ENCODE data around the gene CORO7. TPM values are rescaled to one million over a fixed set of nuclear protein-coding genes. Genes with fewer than 3 reads are reported as not detected.

The CORO7 gene
- total RNA-seq, 1 experiment from 2014 or later = 42.1 TPM

DNA sequence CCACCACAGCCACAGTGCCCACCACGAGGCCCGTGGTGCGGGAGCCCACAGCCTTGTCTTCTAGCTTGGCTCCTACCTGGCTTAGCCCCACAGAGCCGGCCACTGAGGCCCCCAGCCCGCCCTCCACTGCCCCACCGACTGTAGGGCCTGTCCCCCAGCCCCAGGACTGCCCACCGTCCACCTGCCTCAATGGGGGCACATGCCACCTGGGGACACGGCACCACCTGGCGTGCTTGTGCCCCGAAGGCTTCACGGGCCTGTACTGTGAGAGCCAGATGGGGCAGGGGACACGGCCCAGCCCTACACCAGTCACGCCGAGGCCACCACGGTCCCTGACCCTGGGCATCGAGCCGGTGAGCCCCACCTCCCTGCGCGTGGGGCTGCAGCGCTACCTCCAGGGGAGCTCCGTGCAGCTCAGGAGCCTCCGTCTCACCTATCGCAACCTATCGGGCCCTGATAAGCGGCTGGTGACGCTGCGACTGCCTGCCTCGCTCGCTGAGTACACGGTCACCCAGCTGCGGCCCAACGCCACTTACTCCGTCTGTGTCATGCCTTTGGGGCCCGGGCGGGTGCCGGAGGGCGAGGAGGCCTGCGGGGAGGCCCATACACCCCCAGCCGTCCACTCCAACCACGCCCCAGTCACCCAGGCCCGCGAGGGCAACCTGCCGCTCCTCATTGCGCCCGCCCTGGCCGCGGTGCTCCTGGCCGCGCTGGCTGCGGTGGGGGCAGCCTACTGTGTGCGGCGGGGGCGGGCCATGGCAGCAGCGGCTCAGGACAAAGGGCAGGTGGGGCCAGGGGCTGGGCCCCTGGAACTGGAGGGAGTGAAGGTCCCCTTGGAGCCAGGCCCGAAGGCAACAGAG lies 34.2 kb downstream of the CORO7 start:
- intact Hi-C loops (cut with micrococcal nuclease; ENCODE audit: unreplicated experiment) = no loop called here
- no peaks in the 10 kb centered on the region for H3K9me2 ChIP-seq (ENCODE audit: insufficient read depth)
- H3K27me3 ChIP-seq (ENCODE audit: insufficient read depth, low read depth) = no peaks in the 10 kb centered on the region
- ChIA-PET POLR2A (ENCODE audit: unreplicated experiment) (no interaction called here), CTCF (no interaction called here)
- DNase-seq = no peak
- H3K36me3 ChIP-seq (ENCODE audit: low read depth) = no peaks in the 10 kb centered on the region
- no peak overlapping the region for H3K27ac ChIP-seq
- H3K9me3 ChIP-seq (ENCODE audit: insufficient read depth, low read depth) = no peaks in the 10 kb centered on the region
- no peaks in the 10 kb centered on the region for H3K4me1 ChIP-seq (replicated peaks; ENCODE audit: insufficient read depth)
- no peak overlapping the region for H3K4me2 ChIP-seq
- no peak overlapping the region for H3K4me3 ChIP-seq
- TF ChIP-seq EZH2 (IDR thresholded peaks at IDR 0.05; ENCODE audit: low read depth) = no peak
- TF ChIP-seq, protein P1, sequence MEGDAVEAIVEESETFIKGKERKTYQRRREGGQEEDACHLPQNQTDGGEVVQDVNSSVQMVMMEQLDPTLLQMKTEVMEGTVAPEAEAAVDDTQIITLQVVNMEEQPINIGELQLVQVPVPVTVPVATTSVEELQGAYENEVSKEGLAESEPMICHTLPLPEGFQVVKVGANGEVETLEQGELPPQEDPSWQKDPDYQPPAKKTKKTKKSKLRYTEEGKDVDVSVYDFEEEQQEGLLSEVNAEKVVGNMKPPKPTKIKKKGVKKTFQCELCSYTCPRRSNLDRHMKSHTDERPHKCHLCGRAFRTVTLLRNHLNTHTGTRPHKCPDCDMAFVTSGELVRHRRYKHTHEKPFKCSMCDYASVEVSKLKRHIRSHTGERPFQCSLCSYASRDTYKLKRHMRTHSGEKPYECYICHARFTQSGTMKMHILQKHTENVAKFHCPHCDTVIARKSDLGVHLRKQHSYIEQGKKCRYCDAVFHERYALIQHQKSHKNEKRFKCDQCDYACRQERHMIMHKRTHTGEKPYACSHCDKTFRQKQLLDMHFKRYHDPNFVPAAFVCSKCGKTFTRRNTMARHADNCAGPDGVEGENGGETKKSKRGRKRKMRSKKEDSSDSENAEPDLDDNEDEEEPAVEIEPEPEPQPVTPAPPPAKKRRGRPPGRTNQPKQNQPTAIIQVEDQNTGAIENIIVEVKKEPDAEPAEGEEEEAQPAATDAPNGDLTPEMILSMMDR (conservative IDR thresholded peaks at IDR 0.05) = no peak
- no TSS peak for BruUV-seq (replicated peaks)
- H4K20me1 ChIP-seq (ENCODE audit: insufficient read depth) = no peaks in the 10 kb centered on the region
- H3F3A ChIP-seq (ENCODE audit: insufficient read depth, low read depth) = no peaks in the 10 kb centered on the region
- H3K79me2 ChIP-seq (ENCODE audit: low read depth) = 0 out of 2 replicates have a peak, but pooled peaks cover 3% of the 10 kb centered on the region
- H2AFZ ChIP-seq = no peak overlapping the region

DNA sequence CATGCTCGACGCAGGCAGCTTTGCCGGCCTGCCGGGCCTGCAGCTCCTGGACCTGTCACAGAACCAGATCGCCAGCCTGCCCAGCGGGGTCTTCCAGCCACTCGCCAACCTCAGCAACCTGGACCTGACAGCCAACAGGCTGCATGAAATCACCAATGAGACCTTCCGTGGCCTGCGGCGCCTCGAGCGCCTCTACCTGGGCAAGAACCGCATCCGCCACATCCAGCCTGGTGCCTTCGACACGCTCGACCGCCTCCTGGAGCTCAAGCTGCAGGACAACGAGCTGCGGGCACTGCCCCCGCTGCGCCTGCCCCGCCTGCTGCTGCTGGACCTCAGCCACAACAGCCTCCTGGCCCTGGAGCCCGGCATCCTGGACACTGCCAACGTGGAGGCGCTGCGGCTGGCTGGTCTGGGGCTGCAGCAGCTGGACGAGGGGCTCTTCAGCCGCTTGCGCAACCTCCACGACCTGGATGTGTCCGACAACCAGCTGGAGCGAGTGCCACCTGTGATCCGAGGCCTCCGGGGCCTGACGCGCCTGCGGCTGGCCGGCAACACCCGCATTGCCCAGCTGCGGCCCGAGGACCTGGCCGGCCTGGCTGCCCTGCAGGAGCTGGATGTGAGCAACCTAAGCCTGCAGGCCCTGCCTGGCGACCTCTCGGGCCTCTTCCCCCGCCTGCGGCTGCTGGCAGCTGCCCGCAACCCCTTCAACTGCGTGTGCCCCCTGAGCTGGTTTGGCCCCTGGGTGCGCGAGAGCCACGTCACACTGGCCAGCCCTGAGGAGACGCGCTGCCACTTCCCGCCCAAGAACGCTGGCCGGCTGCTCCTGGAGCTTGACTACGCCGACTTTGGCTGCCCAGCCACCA lies 35.1 kb downstream of the CORO7 start:
- no peaks in the 10 kb centered on the region for H3K9me3 ChIP-seq (ENCODE audit: insufficient read depth, low read depth)
- no peak overlapping the region for H3K4me2 ChIP-seq
- TF ChIP-seq, protein P1 (conservative IDR thresholded peaks at IDR 0.05) = no peak
- no peak for TF ChIP-seq EZH2 (IDR thresholded peaks at IDR 0.05; ENCODE audit: low read depth)
- no TSS peak for BruUV-seq (replicated peaks)
- H3K27ac ChIP-seq = no peak overlapping the region
- no peaks in the 10 kb centered on the region for H3K36me3 ChIP-seq (ENCODE audit: low read depth)
- POLR2A ChIA-PET (ENCODE audit: unreplicated experiment) = no interaction called here
- intact Hi-C loops (cut with micrococcal nuclease; ENCODE audit: unreplicated experiment) = no loop called here
- 0 out of 2 replicates have a peak, but pooled peaks cover 3% of the 10 kb centered on the region for H4K20me1 ChIP-seq (ENCODE audit: insufficient read depth)
- CTCF ChIA-PET = no interaction called here
- H3K4me3 ChIP-seq = no peak overlapping the region
- H2AFZ ChIP-seq = no peak overlapping the region
- H3K79me2 ChIP-seq (ENCODE audit: low read depth) = 0 out of 2 replicates have a peak, but pooled peaks cover 3% of the 10 kb centered on the region
- peaks cover 6% of the 10 kb centered on the region for H3K4me1 ChIP-seq (replicated peaks; ENCODE audit: insufficient read depth)
- H3F3A ChIP-seq (ENCODE audit: insufficient read depth, low read depth) = peaks cover 1% of the 10 kb centered on the region; the same call in 1 of the 2 replicates
- DNase-seq = no peak
- no peaks in the 10 kb centered on the region for H3K27me3 ChIP-seq (ENCODE audit: insufficient read depth, low read depth)
- H3K9me2 ChIP-seq (ENCODE audit: insufficient read depth) = no peaks in the 10 kb centered on the region

Data from PC-9 (cell line).